GM19467 (cell line): ENCODE data around the gene PRSS56.

Experiments used
- ATAC-seq: cut with Tn5 transposase; IDR thresholded peaks from one replicate; pipeline ENCODE4 v1.9.1; 2021; ENCODE audit warnings: mild to moderate bottlenecking, moderate library complexity; ENCODE audit not compliant: unreplicated experiment

PRSS56 gene

GRCh38 chr2:232501794-232502390 is 18.3 kb upstream of the PRSS56 start:
- ATAC-seq = no peak

GRCh38 chr2:232502511-232502910 is 17.7 kb upstream of the PRSS56 start:
- ATAC-seq = no peak

- ATAC-seq = no peak
Observed at GRCh38 chr2:232502911-232503808, 17.0 kb upstream of the PRSS56 start.

DNA sequence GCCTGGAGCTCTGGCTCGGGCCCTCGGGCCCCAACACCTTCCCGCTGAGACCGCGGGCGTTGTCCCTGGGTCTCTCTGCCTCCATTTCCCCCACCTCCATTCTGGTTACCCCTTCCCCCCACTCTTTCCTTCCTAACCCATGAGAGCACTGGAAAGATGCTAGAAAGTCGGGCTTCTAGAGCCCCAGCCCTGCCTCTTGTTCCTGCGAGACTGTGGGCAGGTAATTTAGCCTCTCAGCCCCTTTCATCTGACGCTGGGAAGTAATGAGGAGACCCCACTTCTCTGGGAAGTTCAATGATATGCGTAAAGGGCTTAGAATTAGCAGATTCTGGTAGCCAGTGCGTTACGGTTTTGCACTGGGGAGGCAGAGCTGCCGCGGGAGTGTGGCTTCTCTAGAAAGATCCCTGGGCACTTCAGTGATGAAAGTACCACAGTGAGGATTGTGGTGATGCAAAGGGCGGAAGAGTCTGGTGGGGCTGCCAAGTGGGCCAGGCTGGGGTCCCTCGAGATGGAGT is 16.3 kb upstream of the PRSS56 start:
- no peak for ATAC-seq

GRCh38 chr2:232504438-232504837 is 15.8 kb upstream of the PRSS56 start:
- ATAC-seq = no peak

DNA sequence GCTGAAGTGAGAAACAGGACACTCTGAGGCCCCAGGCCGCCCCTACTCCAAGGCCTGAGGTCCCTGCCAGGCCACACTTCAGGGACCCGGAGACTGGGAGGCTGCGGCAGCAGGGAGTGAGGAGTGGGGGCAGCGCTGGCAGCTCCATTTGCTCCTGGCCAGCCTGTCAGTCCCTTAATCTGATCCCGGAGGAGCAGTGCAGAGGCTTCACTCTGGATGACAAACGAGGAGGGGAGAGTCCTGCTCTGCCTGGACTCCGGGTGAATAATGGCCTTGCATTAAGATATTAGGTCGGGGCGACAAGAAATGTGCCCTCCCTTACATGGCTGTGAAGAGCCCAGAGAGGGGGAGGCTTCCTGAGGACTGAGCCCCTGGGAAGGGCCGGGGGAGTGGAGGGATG is 14.3 kb upstream of the PRSS56 start:
- no peak for ATAC-seq

DNA sequence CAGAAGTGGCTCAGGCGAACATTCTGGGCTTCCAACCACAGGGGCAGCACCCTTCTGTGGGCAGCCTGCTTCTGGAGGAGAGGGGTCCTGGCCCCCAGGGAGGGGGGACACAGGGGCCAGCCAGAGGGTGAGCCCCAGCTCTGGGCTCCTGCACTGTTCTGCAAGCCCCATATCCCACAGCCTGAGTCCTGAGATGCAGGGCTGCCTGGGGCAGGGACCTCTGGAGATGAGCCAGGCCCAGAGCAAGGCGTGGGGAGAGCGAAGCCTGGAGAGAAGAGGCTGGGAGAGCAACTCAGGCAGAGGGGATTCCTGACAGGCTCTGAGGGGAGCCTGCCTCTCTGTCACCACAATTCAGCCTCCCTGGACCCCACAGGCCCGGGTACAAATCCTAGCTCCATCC is 13.5 kb upstream of the PRSS56 start:
- no peak for ATAC-seq

GRCh38 chr2:232508251-232508650 is 11.9 kb upstream of the PRSS56 start:
- no peak for ATAC-seq

DNA sequence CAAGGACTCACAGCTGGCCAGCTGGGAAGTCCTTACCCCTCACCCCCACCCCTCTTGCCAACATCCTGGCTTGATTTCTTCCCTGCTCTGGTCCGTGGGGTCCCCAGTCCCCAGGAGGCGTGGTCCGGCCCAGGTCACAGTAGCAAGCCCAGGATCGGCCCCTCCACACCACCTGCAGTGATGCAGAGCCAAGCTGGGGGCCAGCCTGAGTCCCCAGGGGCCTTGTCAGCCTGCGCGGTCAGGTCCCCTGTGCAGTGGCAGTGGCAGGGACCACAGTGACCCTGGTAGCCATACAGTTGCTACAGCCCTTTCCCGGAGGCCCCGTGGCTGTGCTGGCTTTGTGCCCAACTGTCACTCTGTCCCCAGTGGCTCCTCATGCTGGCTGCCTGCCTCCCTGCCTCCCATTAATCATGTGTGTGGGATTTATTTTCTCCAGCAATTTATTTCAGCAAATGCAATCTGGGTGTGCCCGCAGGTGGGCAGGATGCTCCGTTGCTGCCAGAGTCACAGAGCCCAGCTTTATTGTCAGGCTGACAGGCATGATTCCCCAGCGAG is 8.8 kb upstream of the PRSS56 start:
- no peak for ATAC-seq

DNA sequence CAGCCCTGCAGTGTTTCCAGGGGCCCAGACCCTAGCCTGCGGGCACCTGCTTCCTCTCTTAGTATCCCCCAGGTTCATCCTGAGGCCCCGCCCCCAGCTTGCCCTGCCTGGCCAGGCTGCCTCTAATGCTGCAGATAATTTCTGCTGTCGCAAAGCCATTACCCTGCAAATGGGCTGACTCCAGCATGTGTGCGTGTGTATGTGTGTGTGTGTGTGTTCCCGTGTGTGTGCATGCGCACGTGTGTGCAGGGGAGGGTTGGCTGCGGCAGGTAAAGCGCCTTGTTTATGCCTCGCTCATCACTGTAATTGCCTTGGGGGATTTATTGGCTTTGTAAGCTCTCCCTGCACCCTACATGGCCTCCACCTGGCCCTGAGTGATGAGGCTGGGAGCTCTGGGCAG is 7.6 kb upstream of the PRSS56 start:
- no peak for ATAC-seq

GRCh38 chr2:232513353-232513752 is 6.8 kb upstream of the PRSS56 start:
- no peak for ATAC-seq

DNA sequence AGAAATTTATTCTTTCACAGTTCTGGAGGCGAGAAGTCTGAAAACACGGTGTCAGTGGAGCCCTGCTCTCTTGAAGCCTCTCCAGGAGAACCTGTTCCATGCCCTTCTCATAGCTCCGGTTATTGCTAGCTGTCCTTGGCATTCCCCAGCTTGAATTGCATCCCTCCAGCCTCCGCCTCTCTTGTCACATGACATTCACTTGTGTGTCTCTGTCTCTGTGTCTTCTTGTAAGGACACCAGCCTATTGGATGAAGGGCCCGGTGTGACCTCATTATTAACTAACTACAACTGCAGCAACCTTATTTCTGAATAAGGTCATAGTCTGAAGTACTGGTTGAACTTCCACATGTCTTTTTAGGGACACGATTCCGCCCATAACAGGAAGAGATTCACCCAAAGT is 4.5 kb upstream of the PRSS56 start:
- no peak for ATAC-seq

- ATAC-seq = no peak
Observed at GRCh38 chr2:232516551-232516950, 3.6 kb upstream of the PRSS56 start.

DNA sequence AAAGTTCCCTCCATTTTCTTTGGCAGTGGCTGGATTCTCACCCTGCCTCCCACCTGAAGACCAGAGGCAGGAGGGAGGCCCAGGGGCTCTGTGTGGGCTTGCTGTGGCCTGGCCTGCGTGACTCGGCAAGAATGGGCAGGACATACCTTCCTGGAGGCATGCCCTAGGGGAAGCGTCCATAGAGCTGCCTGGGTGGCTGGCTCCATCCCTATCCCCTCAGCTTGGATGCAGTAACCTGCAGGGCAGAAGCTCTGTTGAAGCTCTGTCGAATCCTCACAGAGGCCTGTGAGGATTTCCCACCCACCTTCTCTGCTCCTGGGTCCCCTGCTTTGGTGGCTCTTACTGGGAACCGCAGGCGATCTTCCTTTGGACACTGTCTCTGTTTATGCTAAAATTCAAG is 1.3 kb upstream of the PRSS56 start:
- ATAC-seq = no peak

GRCh38 chr2:232520489-232520888 is 301 bp downstream of the PRSS56 start:
- no peak for ATAC-seq

DNA sequence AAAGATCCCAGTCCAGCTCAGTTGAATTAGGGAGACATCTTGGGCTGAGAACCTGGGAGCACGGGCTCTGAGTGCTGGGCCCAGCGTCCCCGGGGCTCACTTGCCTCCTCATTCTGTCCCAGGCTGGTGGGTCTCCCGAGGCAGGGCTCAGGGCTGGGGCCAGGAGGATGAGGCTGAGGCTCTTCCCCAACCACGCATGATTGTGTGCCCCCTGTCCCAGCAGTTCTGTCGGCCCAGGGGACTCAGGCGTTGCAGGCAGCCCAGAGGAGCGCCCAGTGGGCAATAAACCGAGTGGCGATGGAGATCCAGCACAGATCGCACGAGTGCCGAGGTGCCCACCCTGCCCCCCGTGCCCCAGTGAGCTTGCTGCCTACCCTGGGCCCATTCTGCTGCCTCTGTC is 910 bp downstream of the PRSS56 start:
- ATAC-seq = no peak

DNA sequence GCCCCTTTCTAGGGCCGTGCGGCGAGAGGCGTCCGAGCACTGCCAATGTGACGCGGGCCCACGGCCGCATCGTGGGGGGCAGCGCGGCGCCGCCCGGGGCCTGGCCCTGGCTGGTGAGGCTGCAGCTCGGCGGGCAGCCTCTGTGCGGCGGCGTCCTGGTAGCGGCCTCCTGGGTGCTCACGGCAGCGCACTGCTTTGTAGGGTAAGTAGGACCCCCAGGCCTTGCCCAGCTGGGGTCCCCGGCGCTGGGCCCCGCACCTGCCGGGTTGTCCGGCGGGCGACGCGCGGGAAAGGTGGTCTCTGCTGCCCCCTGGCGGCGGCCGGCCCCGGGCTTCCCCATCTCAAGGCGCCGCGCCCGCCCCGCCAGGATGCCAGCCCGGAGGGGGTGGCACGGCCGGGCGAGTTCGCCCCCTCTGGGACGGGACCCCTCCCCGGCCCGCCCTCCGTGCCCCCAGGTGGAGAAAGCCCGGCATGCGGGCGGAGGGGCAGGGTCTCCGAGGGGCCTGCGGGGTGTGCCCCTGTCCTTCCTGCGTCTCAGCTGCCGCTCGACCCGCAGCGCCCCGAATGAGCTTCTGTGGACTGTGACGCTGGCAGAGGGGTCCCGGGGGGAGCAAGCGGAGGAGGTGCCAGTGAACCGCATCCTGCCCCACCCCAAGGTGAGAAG is 1.9 kb downstream of the PRSS56 start:
- ATAC-seq = no peak

- ATAC-seq = no peak
Observed at GRCh38 chr2:232522623-232523401, 2.6 kb downstream of the PRSS56 start.

GRCh38 chr2:232523402-232523681 is 3.2 kb downstream of the PRSS56 start:
- ATAC-seq = no peak

GRCh38 chr2:232523682-232524597 is 3.8 kb downstream of the PRSS56 start:
- ATAC-seq = no peak
